ENCODE measurements around the gene DNTTIP2.
"Not testable (repeated sequence)": the region's sequence is repeated elsewhere in the genome, so short reads cannot be mapped to it uniquely, and the experiment has no call there.

DNA sequence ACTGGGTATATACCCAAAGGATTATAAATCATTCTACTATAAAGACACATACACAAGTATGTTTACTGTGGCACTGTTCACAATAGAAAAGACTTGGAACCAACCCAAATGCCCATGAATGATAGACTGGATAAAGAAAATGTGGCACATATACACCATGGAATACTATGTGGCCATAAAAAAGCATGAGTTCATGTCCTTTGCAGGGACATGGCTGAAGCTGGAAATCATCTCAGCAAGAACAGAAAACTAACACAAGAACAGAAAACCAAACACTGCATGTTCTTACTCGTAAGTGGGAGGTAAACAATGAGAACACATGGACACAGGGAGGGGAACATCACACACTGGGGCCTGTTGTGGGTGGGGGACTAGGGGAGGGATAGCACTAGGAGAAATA lies 10.5 kb downstream of the DNTTIP2 start:
- TF ChIP-seq CREB1 (CRISPR knock-in tag; IDR thresholded peaks at IDR 0.05); IRF2 (CRISPR knock-in tag; IDR thresholded peaks at IDR 0.05; ENCODE audit: borderline replicate concordance, low read depth); ZNF138 (CRISPR knock-in tag; conservative IDR thresholded peaks at IDR 0.05): not testable (repeated sequence)
- TF ChIP-seq, protein P1, sequence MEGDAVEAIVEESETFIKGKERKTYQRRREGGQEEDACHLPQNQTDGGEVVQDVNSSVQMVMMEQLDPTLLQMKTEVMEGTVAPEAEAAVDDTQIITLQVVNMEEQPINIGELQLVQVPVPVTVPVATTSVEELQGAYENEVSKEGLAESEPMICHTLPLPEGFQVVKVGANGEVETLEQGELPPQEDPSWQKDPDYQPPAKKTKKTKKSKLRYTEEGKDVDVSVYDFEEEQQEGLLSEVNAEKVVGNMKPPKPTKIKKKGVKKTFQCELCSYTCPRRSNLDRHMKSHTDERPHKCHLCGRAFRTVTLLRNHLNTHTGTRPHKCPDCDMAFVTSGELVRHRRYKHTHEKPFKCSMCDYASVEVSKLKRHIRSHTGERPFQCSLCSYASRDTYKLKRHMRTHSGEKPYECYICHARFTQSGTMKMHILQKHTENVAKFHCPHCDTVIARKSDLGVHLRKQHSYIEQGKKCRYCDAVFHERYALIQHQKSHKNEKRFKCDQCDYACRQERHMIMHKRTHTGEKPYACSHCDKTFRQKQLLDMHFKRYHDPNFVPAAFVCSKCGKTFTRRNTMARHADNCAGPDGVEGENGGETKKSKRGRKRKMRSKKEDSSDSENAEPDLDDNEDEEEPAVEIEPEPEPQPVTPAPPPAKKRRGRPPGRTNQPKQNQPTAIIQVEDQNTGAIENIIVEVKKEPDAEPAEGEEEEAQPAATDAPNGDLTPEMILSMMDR (IDR thresholded peaks at IDR 0.05) = not testable (repeated sequence)
